Activated T-helper 1 cell treated with anti-CD3 and anti-CD28 coated beads, Interleukin-12 subunit alpha, Interleukin-12 subunit beta, Interleukin-2, Interleukin-4 antibody, amounts not matched to agents 30 ng/mL and 10 ng/mL and 1 ng/mL, durations not matched to agents 14 hours and 24 hours and 36 hours (primary cell): ENCODE results near the gene C2CD4C. TPM values are rescaled to one million over a fixed set of nuclear protein-coding genes. Genes with fewer than 3 reads are reported as not detected.
"Not testable (repeated sequence)": the region's sequence is repeated elsewhere in the genome, so short reads cannot be mapped to it uniquely, and the experiment has no call there.

Source experiments
- DNase-seq: peaks from one replicate; pipeline ENCODE4 v3.0.0; 2021; ENCODE audit warnings: low spot score
- H3K27ac Mint-ChIP-seq: one replicate; pipeline ENCODE4 v1.8.0; 2021; ENCODE audit warnings: mild to moderate bottlenecking, mixed read lengths
- H3K27me3 Mint-ChIP-seq: one replicate; pipeline ENCODE4 v1.8.0; 2022; ENCODE audit warnings: mild to moderate bottlenecking, moderate library complexity, mixed read lengths; ENCODE audit not compliant: insufficient read depth
- H3K36me3 Mint-ChIP-seq: one replicate; pipeline ENCODE4 v1.8.0; 2021; ENCODE audit warnings: low read depth, mixed read lengths
- H3K4me1 Mint-ChIP-seq: one replicate; pipeline ENCODE4 v1.8.0; 2021; ENCODE audit warnings: low read depth, mixed read lengths
- H3K4me3 Mint-ChIP-seq: one replicate; pipeline ENCODE4 v1.8.0; 2021; ENCODE audit warnings: mild to moderate bottlenecking, moderate library complexity, mixed read lengths
- H3K9me3 Mint-ChIP-seq: one replicate; pipeline ENCODE4 v1.8.0; 2021; ENCODE audit warnings: mixed read lengths
- intact Hi-C: fragments of 100-400 bp; cut with micrococcal nuclease; formaldehyde crosslinking; loops from one replicate; pipeline ENCODE4 v1.15.1; 2024
- total RNA-seq: library from RNA; stranded (reverse); gene quantifications from 2 replicates; pipeline ENCODE4 v1.2.3, GENCODE V29; 2022

C2CD4C gene
- total RNA-seq, 1 donor from 2014 or later, result 0.08 TPM

GRCh38 chr19:387777-388176 is 21.2 kb downstream of the C2CD4C start:
- H3K4me3 Mint-ChIP-seq, result no peak overlapping the region
- H3K9me3 Mint-ChIP-seq, result peaks cover 7% of the 10 kb centered on the region
- DNase-seq, result no peak
- intact Hi-C loops, result no loop called here
- peaks cover 18% of the 10 kb centered on the region for H3K27me3 Mint-ChIP-seq
- no peak overlapping the region for H3K27ac Mint-ChIP-seq
- peaks cover 2% of the 10 kb centered on the region for H3K36me3 Mint-ChIP-seq
- H3K4me1 Mint-ChIP-seq, result peaks cover 15% of the 10 kb centered on the region

GRCh38 chr19:386632-387301 is 22.2 kb downstream of the C2CD4C start:
- Mint-ChIP-seq H3K4me1 (peaks cover 19% of the 10 kb centered on the region), H3K27me3 (peaks cover 21% of the 10 kb centered on the region)
- H3K36me3 Mint-ChIP-seq, H3K9me3 Mint-ChIP-seq, DNase-seq, H3K27ac Mint-ChIP-seq, intact Hi-C loops, H3K4me3 Mint-ChIP-seq: not testable (repeated sequence)

- peaks cover 21% of the 10 kb centered on the region for H3K27me3 Mint-ChIP-seq
- DNase-seq, H3K4me3 Mint-ChIP-seq, intact Hi-C loops, H3K27ac Mint-ChIP-seq, H3K36me3 Mint-ChIP-seq, H3K9me3 Mint-ChIP-seq: not testable (repeated sequence)
- peaks cover 19% of the 10 kb centered on the region for H3K4me1 Mint-ChIP-seq
Observed at GRCh38 chr19:386189-386588, 22.8 kb downstream of the C2CD4C start.

GRCh38 chr19:384799-385169 is 24.2 kb downstream of the C2CD4C start:
- DNase-seq, result no peak
- Mint-ChIP-seq H3K36me3 (peaks cover 4% of the 10 kb centered on the region), H3K27ac (no peak overlapping the region), H3K4me1 (peaks cover 26% of the 10 kb centered on the region), H3K27me3 (peaks cover 21% of the 10 kb centered on the region), H3K4me3 (no peak overlapping the region), H3K9me3 (peaks cover 4% of the 10 kb centered on the region)
- intact Hi-C loops, result no loop called here

- Mint-ChIP-seq H3K9me3 (peaks cover 4% of the 10 kb centered on the region), H3K4me1 (peaks cover 26% of the 10 kb centered on the region), H3K4me3 (no peak overlapping the region), H3K27ac (no peak overlapping the region), H3K36me3 (peaks cover 4% of the 10 kb centered on the region), H3K27me3 (peaks cover 21% of the 10 kb centered on the region)
- intact Hi-C loops, result no loop called here
- DNase-seq, result no peak
Observed at GRCh38 chr19:383922-384798, 24.8 kb downstream of the C2CD4C start.

- DNase-seq, result no peak
- peaks cover 21% of the 10 kb centered on the region for H3K27me3 Mint-ChIP-seq
- peaks cover 4% of the 10 kb centered on the region for H3K9me3 Mint-ChIP-seq
- peak overlapping the region; percentile 65 for H3K4me3 Mint-ChIP-seq
- H3K4me1 Mint-ChIP-seq, result peaks cover 26% of the 10 kb centered on the region
- peak overlapping the region; percentile 88 for H3K27ac Mint-ChIP-seq
- intact Hi-C loops, result no loop called here
- peaks cover 4% of the 10 kb centered on the region for H3K36me3 Mint-ChIP-seq
Observed at GRCh38 chr19:383040-383439, 25.9 kb downstream of the C2CD4C start.

GRCh38 chr19:382578-382977 is 26.4 kb downstream of the C2CD4C start:
- intact Hi-C loops, result loop anchor here (1.0 kb wide), 1 partner anchor 107 kb away; no protein-coding TSS in a partner anchor
- not testable (repeated sequence) for H3K9me3 Mint-ChIP-seq, DNase-seq, H3K36me3 Mint-ChIP-seq
- peak overlapping the region; percentile 65 for H3K4me3 Mint-ChIP-seq
- peak overlapping the region; percentile 88 for H3K27ac Mint-ChIP-seq
- peaks cover 21% of the 10 kb centered on the region for H3K27me3 Mint-ChIP-seq
- H3K4me1 Mint-ChIP-seq, result peaks cover 30% of the 10 kb centered on the region

- not testable (repeated sequence) for H3K9me3 Mint-ChIP-seq, DNase-seq, H3K4me3 Mint-ChIP-seq, H3K36me3 Mint-ChIP-seq
- peaks cover 21% of the 10 kb centered on the region for H3K27me3 Mint-ChIP-seq
- peaks cover 30% of the 10 kb centered on the region for H3K4me1 Mint-ChIP-seq
- intact Hi-C loops, result loop anchor here (1.0 kb wide), 1 partner anchor 107 kb away; no protein-coding TSS in a partner anchor
- peak overlapping the region; percentile 82 for H3K27ac Mint-ChIP-seq
Observed at GRCh38 chr19:381901-382300, 27.0 kb downstream of the C2CD4C start.

GRCh38 chr19:380618-381219 is 28.2 kb downstream of the C2CD4C start:
- H3K9me3 Mint-ChIP-seq, result not testable (repeated sequence)

GRCh38 chr19:379796-380195 is 29.2 kb downstream of the C2CD4C start:
- peaks cover 25% of the 10 kb centered on the region for H3K4me1 Mint-ChIP-seq
- peaks cover 7% of the 10 kb centered on the region for H3K9me3 Mint-ChIP-seq
- H3K36me3 Mint-ChIP-seq, result peaks cover 4% of the 10 kb centered on the region
- H3K27ac Mint-ChIP-seq, result no peak overlapping the region
- H3K27me3 Mint-ChIP-seq, result peaks cover 15% of the 10 kb centered on the region
- intact Hi-C loops, result no loop called here
- DNase-seq, result no peak
- no peak overlapping the region for H3K4me3 Mint-ChIP-seq

More at GRCh38 chr19:380618-381219, 28.2 kb downstream of the C2CD4C start:
- DNase-seq, intact Hi-C loops, H3K36me3 Mint-ChIP-seq, H3K4me3 Mint-ChIP-seq: not testable (repeated sequence)
- Mint-ChIP-seq H3K27me3 (peaks cover 15% of the 10 kb centered on the region), H3K4me1 (peaks cover 25% of the 10 kb centered on the region), H3K27ac (peak overlapping the region; percentile 72)

GRCh38 chr19:378706-379105 is 30.2 kb downstream of the C2CD4C start:
- no peak for DNase-seq
- peaks cover 7% of the 10 kb centered on the region for H3K9me3 Mint-ChIP-seq
- no peak overlapping the region for H3K27ac Mint-ChIP-seq
- peaks cover 6% of the 10 kb centered on the region for H3K27me3 Mint-ChIP-seq
- peaks cover 3% of the 10 kb centered on the region for H3K36me3 Mint-ChIP-seq
- no peak overlapping the region for H3K4me3 Mint-ChIP-seq
- H3K4me1 Mint-ChIP-seq, result peaks cover 25% of the 10 kb centered on the region
- intact Hi-C loops, result no loop called here

GRCh38 chr19:377801-378581 is 31.0 kb downstream of the C2CD4C start:
- DNase-seq, result no peak
- peak overlapping the region; percentile 29 for H3K27ac Mint-ChIP-seq
- H3K36me3 Mint-ChIP-seq, result peaks cover 3% of the 10 kb centered on the region
- intact Hi-C loops, result no loop called here
- H3K4me3 Mint-ChIP-seq, result no peak overlapping the region
- H3K4me1 Mint-ChIP-seq, result peaks cover 18% of the 10 kb centered on the region
- peaks cover 7% of the 10 kb centered on the region for H3K9me3 Mint-ChIP-seq
- peaks cover 4% of the 10 kb centered on the region for H3K27me3 Mint-ChIP-seq
